ENCODE data around the gene OSBP2.

- TF ChIP-seq CTCF (IDR thresholded peaks at IDR 0.05) (no peak), POLR2A (IDR thresholded peaks at IDR 0.05) (no peak)
Measured at GRCh38 chr22:30718491-30718890, 23.8 kb downstream of the OSBP2 start.

Data from testis (tissue), 2 donors.